Esophagus muscularis mucosa (tissue), 4 donors: Measurements from ENCODE around the gene NAP1L2. TPM values are rescaled to one million over a fixed set of nuclear protein-coding genes. Genes with fewer than 3 reads are reported as not detected.

Source experiments
- DNase-seq: peaks from one replicate; pipeline ENCODE4 v3.0.0-alpha.2; 2017; ENCODE audit errors: extremely low spot score
- H3K27ac ChIP-seq, 4 donors: fragments of 200-600 bp; sonication (generic); replicated peaks in 1 of 4; 1 replicate in 3 of 4; 2 replicates in 1 of 4; pipeline ENCODE4 v1.5.1; 2016 to 2019; ENCODE audit warnings: mild to moderate bottlenecking in 1 of 4
- H3K27me3 ChIP-seq, 4 donors: fragments of 200-600 bp; sonication (generic); one replicate each; pipeline versions ENCODE4 v1.5.1 to v1.6.0; 2016 to 2019
- H3K36me3 ChIP-seq, 4 donors: fragments of 200-600 bp; sonication (generic); one replicate each; pipeline ENCODE4 v1.5.1; 2016 to 2019
- H3K4me1 ChIP-seq, 4 donors: fragments of 200-600 bp; sonication (generic); one replicate each; pipeline ENCODE4 v1.5.1; 2016 to 2019
- H3K4me3 ChIP-seq, 4 donors: fragments of 200-600 bp; sonication (generic); 1 replicate in 2 of 4; 2 replicates in 2 of 4; pipeline ENCODE4 v1.5.1; 2016 to 2019; ENCODE audit warnings: mild to moderate bottlenecking in 4 of 4, moderate library complexity in 1 of 4
- H3K9me3 ChIP-seq, 4 donors: fragments of 200-600 bp; sonication (generic); 1 replicate in 3 of 4; 2 replicates in 1 of 4; pipeline ENCODE4 v1.5.1; 2016 to 2019
- EP300 ChIP-seq: sonication (generic); formaldehyde crosslinking; IDR thresholded peaks from one replicate; pipeline ENCODE4 v1.6.1; 2017; ENCODE audit warnings: antibody characterized with exemption
- POLR2A ChIP-seq: fragments of 450-650 bp; IDR thresholded peaks from one replicate; pipeline ENCODE4 v1.6.1; 2017; ENCODE audit warnings: antibody characterized with exemption, moderate library complexity, mild to moderate bottlenecking, low read depth
- POLR2AphosphoS5 ChIP-seq, 2 donors: sonication (generic); formaldehyde crosslinking; IDR thresholded peaks; one replicate each; pipeline ENCODE4 v1.6.1; 2017; ENCODE audit warnings: antibody characterized with exemption in 2 of 2
- WGBS: methylation state at CpG from one replicate; pipeline ENCODE4 v1.1.5; 2018; 5-methylcytosine and 5-hydroxymethylcytosine counted together
- intact Hi-C: fragments of 100-400 bp; cut with DNase I; formaldehyde crosslinking; loops from one replicate; pipeline ENCODE4 v1.15.1; 2023
- total RNA-seq, 4 donors: library from RNA; depleted of rRNA; stranded (reverse); fragments of >200 nt; gene quantifications; one replicate each; pipeline versions ENCODE4 v1.1.0 to v1.2.1, GENCODE V29; 2016
- TF ChIP-seq, protein P1 (sequence below), 3 experiments: fragments of 200-600 bp in 2 of 3; fragments of 450-650 bp in 1 of 3; sonication (generic) in 2 of 3; IDR thresholded peaks; one replicate each; pipeline ENCODE4 v1.5.1; 2017 to 2019; ENCODE audit warnings: antibody characterized with exemption in 3 of 3, mild to moderate bottlenecking in 2 of 3, moderate library complexity in 1 of 3

NAP1L2 gene, protein sequence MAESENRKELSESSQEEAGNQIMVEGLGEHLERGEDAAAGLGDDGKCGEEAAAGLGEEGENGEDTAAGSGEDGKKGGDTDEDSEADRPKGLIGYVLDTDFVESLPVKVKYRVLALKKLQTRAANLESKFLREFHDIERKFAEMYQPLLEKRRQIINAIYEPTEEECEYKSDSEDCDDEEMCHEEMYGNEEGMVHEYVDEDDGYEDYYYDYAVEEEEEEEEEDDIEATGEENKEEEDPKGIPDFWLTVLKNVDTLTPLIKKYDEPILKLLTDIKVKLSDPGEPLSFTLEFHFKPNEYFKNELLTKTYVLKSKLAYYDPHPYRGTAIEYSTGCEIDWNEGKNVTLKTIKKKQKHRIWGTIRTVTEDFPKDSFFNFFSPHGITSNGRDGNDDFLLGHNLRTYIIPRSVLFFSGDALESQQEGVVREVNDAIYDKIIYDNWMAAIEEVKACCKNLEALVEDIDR
- total RNA-seq = 1 to 10 TPM; 3.3 to 5.0 (median 3.5) TPM

DNA sequence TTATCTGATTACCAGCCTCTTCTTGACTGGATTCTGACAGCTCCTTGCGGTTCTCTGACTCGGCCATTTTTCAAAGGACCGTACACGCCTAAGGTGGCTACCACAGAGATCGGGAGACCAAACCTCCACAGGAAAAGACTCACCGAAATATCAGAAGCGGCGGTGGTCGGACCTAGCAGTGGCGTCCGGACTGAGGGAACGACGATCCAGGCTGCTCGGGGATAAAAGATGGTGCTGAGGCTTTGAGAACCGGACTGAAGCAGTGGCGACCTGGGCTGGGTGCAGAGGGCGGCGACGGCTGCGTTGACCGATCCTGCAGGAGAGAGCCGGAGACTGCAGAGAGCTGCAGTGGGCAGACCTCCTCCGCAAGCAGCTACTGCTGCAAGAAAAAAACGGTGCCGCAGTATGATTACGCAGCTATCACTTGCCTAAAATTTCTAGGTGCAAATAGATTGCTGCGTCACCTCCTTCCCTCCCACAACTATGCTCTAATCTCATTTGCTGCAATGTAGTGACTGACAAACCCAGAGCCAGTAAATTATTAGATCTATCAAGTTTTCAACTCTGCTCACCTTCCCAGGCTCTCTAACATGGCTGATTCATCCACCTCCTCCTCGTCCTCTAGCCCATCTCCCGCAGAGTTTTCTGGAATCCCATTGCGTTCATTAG, at the start of gene NAP1L2:
TSS of gene NAP1L2 (minus strand) at position 426 of the 669 bp plus-strand sequence. CDS start at position 67, 359 bp downstream.
- TF ChIP-seq EP300 = no peak
- TF ChIP-seq POLR2AphosphoS5 (IDR thresholded peaks at IDR 0.05) = peak; percentile 61 to 77
- intact Hi-C loops = no loop called here
- WGBS = 49% methylated on average over 26 of the region's 30 CpGs
- peaks cover 0 to 11% (median 9%) of the 10 kb centered on the region in 4 donors for H3K4me1 ChIP-seq
- no peaks in the 10 kb centered on the region for H3K27me3 ChIP-seq
- peak within 1 kb of the TSS; percentile 57 to 65 (median 60) for H3K4me3 ChIP-seq
- no peaks in the 10 kb centered on the region for H3K36me3 ChIP-seq
- H3K27ac ChIP-seq = peak within 1 kb of the TSS; percentile 69 to 80 (median 74)
- H3K9me3 ChIP-seq = peaks cover 0 to 4% (median 0%) of the 10 kb centered on the region in 4 donors
- no peak for DNase-seq

DNA sequence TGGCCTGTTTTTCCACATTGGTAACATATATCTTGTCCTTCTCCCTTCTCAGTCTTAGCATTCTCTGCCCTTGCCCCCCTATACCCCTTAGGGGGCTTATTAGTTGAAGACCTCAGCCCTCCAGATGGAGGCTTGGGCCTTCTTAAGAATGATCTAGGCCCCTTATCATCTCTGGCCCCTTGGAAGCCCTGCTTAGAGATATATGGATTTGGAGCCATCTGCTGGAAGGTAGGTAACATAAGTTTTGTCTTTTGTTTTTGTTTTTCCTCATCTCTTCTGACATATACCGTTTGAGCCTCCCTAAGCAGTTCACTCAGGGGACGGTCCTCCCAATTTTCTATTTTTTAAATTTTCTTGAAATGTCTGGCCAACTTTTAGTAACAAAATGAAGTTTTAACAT, 48.3 kb upstream of the NAP1L2 start:
- Histone ChIP-seq H3K27me3 (no peaks in the 10 kb centered on the region), H3K27ac (no peak overlapping the region), H3K4me3 (no peak overlapping the region), H3K4me1 (no peaks in the 10 kb centered on the region), H3K9me3 (no peaks in the 10 kb centered on the region), H3K36me3 (no peaks in the 10 kb centered on the region)
- TF ChIP-seq EP300 (no peak), POLR2A (no peak), POLR2AphosphoS5 (IDR thresholded peaks at IDR 0.05) (no peak)
- TF ChIP-seq, protein P1, sequence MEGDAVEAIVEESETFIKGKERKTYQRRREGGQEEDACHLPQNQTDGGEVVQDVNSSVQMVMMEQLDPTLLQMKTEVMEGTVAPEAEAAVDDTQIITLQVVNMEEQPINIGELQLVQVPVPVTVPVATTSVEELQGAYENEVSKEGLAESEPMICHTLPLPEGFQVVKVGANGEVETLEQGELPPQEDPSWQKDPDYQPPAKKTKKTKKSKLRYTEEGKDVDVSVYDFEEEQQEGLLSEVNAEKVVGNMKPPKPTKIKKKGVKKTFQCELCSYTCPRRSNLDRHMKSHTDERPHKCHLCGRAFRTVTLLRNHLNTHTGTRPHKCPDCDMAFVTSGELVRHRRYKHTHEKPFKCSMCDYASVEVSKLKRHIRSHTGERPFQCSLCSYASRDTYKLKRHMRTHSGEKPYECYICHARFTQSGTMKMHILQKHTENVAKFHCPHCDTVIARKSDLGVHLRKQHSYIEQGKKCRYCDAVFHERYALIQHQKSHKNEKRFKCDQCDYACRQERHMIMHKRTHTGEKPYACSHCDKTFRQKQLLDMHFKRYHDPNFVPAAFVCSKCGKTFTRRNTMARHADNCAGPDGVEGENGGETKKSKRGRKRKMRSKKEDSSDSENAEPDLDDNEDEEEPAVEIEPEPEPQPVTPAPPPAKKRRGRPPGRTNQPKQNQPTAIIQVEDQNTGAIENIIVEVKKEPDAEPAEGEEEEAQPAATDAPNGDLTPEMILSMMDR (IDR thresholded peaks at IDR 0.05) = no peak
- intact Hi-C loops = no loop called here
- 20% methylated on average over 2 of the region's 2 CpGs for WGBS
- DNase-seq = no peak

DNA sequence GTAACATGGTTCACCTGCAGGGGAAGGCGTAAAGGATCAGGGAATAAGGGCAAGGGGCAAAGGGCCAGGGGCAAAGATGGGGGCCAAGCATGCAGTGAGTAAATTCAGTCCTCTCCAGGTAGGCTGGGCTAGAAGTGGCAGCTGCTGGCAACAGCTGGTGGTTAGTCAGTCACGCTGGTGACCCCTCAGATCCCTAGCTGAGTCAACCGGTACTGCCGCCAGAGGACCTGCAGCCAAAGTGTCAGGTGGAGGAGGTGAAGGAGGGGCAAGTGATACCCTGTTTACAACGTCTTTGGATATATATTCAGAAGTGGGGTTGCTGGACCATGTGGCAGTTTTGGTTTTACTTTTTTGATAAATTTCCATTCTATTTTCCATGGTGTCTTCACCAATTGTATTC, 24.6 kb upstream of the NAP1L2 start:
- no peak for DNase-seq
- TF ChIP-seq POLR2AphosphoS5 (IDR thresholded peaks at IDR 0.05) (no peak), POLR2A (no peak), EP300 (no peak)
- H3K27me3 ChIP-seq = peaks cover 0 to 6% (median 0%) of the 10 kb centered on the region in 4 donors
- intact Hi-C loops = no loop called here
- H3K4me1 ChIP-seq = no peaks in the 10 kb centered on the region
- H3K4me3 ChIP-seq = no peak overlapping the region
- no peak overlapping the region for H3K27ac ChIP-seq
- 47% methylated on average over 5 of the region's 5 CpGs for WGBS
- H3K9me3 ChIP-seq = peaks cover 0 to 4% (median 0%) of the 10 kb centered on the region in 4 donors
- H3K36me3 ChIP-seq = no peaks in the 10 kb centered on the region

- DNase-seq = no peak
- Histone ChIP-seq H3K4me1 (peaks cover 0 to 7% (median 5%) of the 10 kb centered on the region in 4 donors), H3K36me3 (no peaks in the 10 kb centered on the region), H3K27ac (no peak overlapping the region), H3K27me3 (no peaks in the 10 kb centered on the region), H3K4me3 (no peak overlapping the region), H3K9me3 (peaks cover 0 to 6% (median 0%) of the 10 kb centered on the region in 4 donors)
- intact Hi-C loops = no loop called here
- TF ChIP-seq, protein P1 (IDR thresholded peaks at IDR 0.05) = no peak
- TF ChIP-seq POLR2AphosphoS5 (IDR thresholded peaks at IDR 0.05) = no peak
- no peak for TF ChIP-seq POLR2A
- TF ChIP-seq EP300 = no peak
- 66% methylated on average over 3 of the region's 3 CpGs for WGBS
These were observed 3.0 kb upstream of the NAP1L2 start for GRCh38 chrX:73217621-73218020.

- TF ChIP-seq POLR2AphosphoS5 (IDR thresholded peaks at IDR 0.05) (no peak), EP300 (no peak), POLR2A (no peak)
- TF ChIP-seq, protein P1 (IDR thresholded peaks at IDR 0.05) = no peak
- intact Hi-C loops = no loop called here
- H3K4me1 ChIP-seq = peaks cover 0 to 11% (median 9%) of the 10 kb centered on the region in 4 donors
- WGBS = 35% methylated on average over 8 of the region's 8 CpGs
- no peak for DNase-seq
- H3K27me3 ChIP-seq = no peaks in the 10 kb centered on the region
- peak overlapping the region; percentile 69 to 80 (median 74) for H3K27ac ChIP-seq
- peaks cover 0 to 6% (median 0%) of the 10 kb centered on the region in 4 donors for H3K9me3 ChIP-seq
- no peaks in the 10 kb centered on the region for H3K36me3 ChIP-seq
- H3K4me3 ChIP-seq = peak overlapping the region; percentile 57 to 65 (median 60)
These were observed 595 bp upstream of the NAP1L2 start for GRCh38 chrX:73215246-73215645.
